HTR-8/SVneo (cell line): ENCODE data around the gene LRRK2.
"Not testable (repeated sequence)": the region's sequence is repeated elsewhere in the genome, so short reads cannot be mapped to it uniquely, and the experiment has no call there.

Experiments used
- DNase-seq: peaks from one replicate; pipeline ENCODE4 v3.0.0; 2011; ENCODE audit warnings: low spot score, mixed read lengths; ENCODE audit not compliant: insufficient read length
- FAIRE-seq: peaks from 2 replicates; lab custom pipeline; 2011; peaks lifted over from hg19 to GRCh38; lab: Jason Lieb, UNC

Gene LRRK2

GRCh38 chr12:40376533-40377267 is 151.9 kb downstream of the LRRK2 start:
- DNase-seq = no peak
- no peak for FAIRE-seq

GRCh38 chr12:40378691-40379090 is 153.9 kb downstream of the LRRK2 start:
- FAIRE-seq (no peak), DNase-seq (no peak)

GRCh38 chr12:40382217-40382616 is 157.4 kb downstream of the LRRK2 start:
- DNase-seq (no peak), FAIRE-seq (no peak)

- FAIRE-seq = not testable (repeated sequence)
Measured at GRCh38 chr12:40387279-40387678, 162.5 kb downstream of the LRRK2 start.

GRCh38 chr12:40390980-40391379 is 166.2 kb downstream of the LRRK2 start:
- FAIRE-seq (no peak), DNase-seq (no peak)

More at GRCh38 chr12:40387279-40387678, 162.5 kb downstream of the LRRK2 start:
- not testable (repeated sequence) for DNase-seq

DNA sequence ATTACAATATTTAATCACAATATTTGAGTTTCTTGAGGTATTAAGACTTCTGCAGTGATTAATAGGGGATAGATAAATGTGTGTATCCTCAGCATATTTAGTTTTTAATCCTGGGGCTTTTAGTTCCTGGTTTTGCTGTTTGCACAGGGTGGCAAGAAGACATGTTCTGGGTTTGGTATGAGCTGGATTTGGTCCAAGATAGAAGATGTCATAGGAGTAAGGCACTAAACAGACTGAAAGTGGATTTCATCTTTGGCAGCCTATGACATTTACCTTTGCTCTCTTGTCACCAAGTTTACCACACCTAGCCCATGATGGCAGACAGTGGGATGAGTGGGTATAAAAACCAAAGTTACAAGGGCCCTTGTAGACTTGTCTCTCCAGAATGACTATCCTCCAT is 168.2 kb downstream of the LRRK2 start:
- DNase-seq (no peak), FAIRE-seq (no peak)

- DNase-seq = no peak
- no peak for FAIRE-seq
Measured at GRCh38 chr12:40399656-40400055, 174.9 kb downstream of the LRRK2 start.

- FAIRE-seq (no peak), DNase-seq (no peak)
Measured at GRCh38 chr12:40405419-40405818, 180.6 kb downstream of the LRRK2 start.
